Upper lobe of left lung (tissue), 6 donors: ENCODE results near the gene ABCC8. TPM values are rescaled to one million over a fixed set of nuclear protein-coding genes. Genes with fewer than 3 reads are reported as not detected.
A peak's percentile ranks its signal among the peaks of the same experiment; 100 is the strongest.

ENCODE experiments used
- ATAC-seq, 2 donors: fragments of 200-7000 bp; cut with Tn5 transposase; one replicate each; pipeline ENCODE4 v1.9.1; 2022; ENCODE audit warnings: mild to moderate bottlenecking in 2 of 2, moderate library complexity in 2 of 2; ENCODE audit not compliant: low FRiP score in 2 of 2
- DNase-seq, 2 donors: peaks; one replicate each; pipeline ENCODE4 v3.0.0-alpha.2; 2019 to 2020
- H3K27ac ChIP-seq, 4 donors: fragments of 200-600 bp; sonication (generic); one replicate each; pipeline ENCODE4 v1.5.1; 2016 to 2019
- H3K27me3 ChIP-seq, 4 donors: fragments of 200-600 bp; sonication (generic); one replicate each; pipeline ENCODE4 v1.5.1; 2017 to 2019
- H3K36me3 ChIP-seq, 4 donors: fragments of 200-600 bp; sonication (generic); one replicate each; pipeline ENCODE4 v1.5.1; 2016 to 2019
- H3K4me1 ChIP-seq, 4 donors: fragments of 200-600 bp; sonication (generic); one replicate each; pipeline ENCODE4 v1.5.1; 2018 to 2019
- H3K4me3 ChIP-seq, 4 donors: fragments of 200-600 bp; sonication (generic); one replicate each; pipeline ENCODE4 v1.5.1; 2017 to 2019; ENCODE audit warnings: mild to moderate bottlenecking in 2 of 4, moderate library complexity in 1 of 4
- H3K9me3 ChIP-seq, 4 donors: fragments of 200-600 bp; sonication (generic); one replicate each; pipeline ENCODE4 v1.5.1; 2018 to 2019
- EP300 ChIP-seq, 4 donors: sonication (generic); formaldehyde crosslinking; IDR thresholded peaks; one replicate each; pipeline ENCODE4 v1.5.1; 2017; ENCODE audit warnings: antibody characterized with exemption in 4 of 4, control low read depth in 2 of 4
- POLR2A ChIP-seq, 4 donors: fragments of 450-650 bp; IDR thresholded peaks; one replicate each; pipeline ENCODE4 v1.5.1; 2016 to 2017; ENCODE audit warnings: antibody characterized with exemption in 4 of 4, mild to moderate bottlenecking in 2 of 4
- POLR2AphosphoS5 ChIP-seq, 2 donors: sonication (generic); formaldehyde crosslinking; IDR thresholded peaks; one replicate each; pipeline ENCODE4 v1.5.1; 2017; ENCODE audit warnings: antibody characterized with exemption in 2 of 2
- WGBS, 2 donors: methylation state at CpG; one replicate each; pipeline ENCODE4 v1.1.5; 2017 to 2018; 5-methylcytosine and 5-hydroxymethylcytosine counted together
- total RNA-seq, 6 donors: library from RNA; depleted of rRNA in 4 of 6; stranded (reverse); fragments of >200 nt in 4 of 6; gene quantifications; one replicate each; pipeline versions ENCODE4 v1.1.0 to v1.2.1, GENCODE V29; 2016 to 2021
- TF ChIP-seq, protein P1 (sequence below), 6 experiments: fragments of 450-650 bp in 4 of 6; fragments of 200-600 bp in 2 of 6; sonication (generic) in 2 of 6; IDR thresholded peaks; one replicate each; pipeline ENCODE4 v1.5.1; 2016 to 2019; ENCODE audit warnings: antibody characterized with exemption in 6 of 6
- donor health status: DM: no; HTN: no; CAD: no; lungs with moderate emphysema.
- donor health status: DM: no; HTN: yes; CAD: no; lungs with severe emphysema.

ABCC8 gene
- total RNA-seq, 6 donors from 2014 or later: 1.7 to 62.7 (median 12.5) TPM

DNA sequence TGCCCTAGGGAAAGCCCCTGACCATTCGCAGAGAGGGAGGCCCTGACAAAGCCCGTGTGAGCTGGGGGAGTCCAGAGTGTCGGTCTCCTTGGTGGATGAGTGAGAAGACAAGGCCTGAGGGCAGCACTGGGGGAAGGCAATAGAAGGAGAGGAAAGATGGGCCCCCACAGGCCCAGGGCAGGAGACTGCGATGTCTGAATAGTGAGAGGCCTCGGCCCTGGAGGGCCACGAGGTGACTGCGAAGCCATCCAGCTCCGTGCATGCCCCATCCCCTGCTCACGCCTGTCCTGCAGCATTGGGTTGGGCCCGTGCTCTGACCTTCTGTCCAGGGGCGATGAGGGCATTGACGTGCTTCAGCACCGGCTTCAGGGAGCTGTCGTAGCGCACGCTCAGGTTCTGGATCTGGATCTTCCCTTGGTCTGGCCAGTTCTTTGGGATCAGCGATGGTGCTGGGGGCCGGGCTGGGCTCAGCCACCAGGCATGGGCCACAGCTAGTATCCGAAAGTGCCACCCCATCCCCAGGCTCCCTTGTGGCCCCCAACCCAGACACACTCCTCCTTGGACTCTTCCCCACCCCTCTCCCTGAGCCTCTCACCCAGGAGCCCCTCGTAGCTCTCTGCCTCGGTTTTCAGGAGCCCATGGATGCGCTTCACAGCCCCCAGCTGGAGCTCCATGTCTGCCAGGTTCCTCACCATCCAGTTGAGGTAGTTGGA lies 79.9 kb downstream of the ABCC8 start:
- Histone ChIP-seq H3K9me3 (no peaks in the 10 kb centered on the region), H3K4me3 (no peak overlapping the region), H3K4me1 (no peaks in the 10 kb centered on the region), H3K27me3 (no peaks in the 10 kb centered on the region), H3K36me3 (peaks cover 0 to 6% (median 0%) of the 10 kb centered on the region in 4 donors), H3K27ac (no peak overlapping the region)
- ATAC-seq (no peak), DNase-seq (no peak)
- WGBS, 2 donors: 90 to 94% methylated on average over 9 to 22 of the region's 22 CpGs
- TF ChIP-seq POLR2A (IDR thresholded peaks at IDR 0.05) (no peak), EP300 (IDR thresholded peaks at IDR 0.05) (no peak), POLR2AphosphoS5 (IDR thresholded peaks at IDR 0.05) (no peak)
- TF ChIP-seq, protein P1, sequence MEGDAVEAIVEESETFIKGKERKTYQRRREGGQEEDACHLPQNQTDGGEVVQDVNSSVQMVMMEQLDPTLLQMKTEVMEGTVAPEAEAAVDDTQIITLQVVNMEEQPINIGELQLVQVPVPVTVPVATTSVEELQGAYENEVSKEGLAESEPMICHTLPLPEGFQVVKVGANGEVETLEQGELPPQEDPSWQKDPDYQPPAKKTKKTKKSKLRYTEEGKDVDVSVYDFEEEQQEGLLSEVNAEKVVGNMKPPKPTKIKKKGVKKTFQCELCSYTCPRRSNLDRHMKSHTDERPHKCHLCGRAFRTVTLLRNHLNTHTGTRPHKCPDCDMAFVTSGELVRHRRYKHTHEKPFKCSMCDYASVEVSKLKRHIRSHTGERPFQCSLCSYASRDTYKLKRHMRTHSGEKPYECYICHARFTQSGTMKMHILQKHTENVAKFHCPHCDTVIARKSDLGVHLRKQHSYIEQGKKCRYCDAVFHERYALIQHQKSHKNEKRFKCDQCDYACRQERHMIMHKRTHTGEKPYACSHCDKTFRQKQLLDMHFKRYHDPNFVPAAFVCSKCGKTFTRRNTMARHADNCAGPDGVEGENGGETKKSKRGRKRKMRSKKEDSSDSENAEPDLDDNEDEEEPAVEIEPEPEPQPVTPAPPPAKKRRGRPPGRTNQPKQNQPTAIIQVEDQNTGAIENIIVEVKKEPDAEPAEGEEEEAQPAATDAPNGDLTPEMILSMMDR (IDR thresholded peaks at IDR 0.05): no peak

DNA sequence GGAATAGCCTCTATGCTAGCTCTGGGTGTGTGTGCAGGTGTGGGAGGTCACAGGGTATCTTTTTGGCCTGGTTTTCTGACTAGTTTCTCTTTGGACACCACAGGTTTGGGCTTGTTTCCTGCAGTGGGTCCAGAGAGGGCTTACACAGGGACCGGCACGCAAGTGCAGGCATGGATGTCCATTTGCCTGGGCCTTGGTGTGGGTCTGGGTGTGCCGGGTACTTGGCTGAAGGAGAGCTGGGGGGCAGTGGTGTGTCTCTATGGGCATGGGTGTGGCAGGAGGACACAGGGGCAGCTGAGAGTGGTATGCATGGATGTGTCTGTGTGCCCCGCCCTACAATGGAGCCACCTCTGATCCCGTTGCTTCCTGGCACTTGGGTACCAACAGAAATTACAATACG lies 80.7 kb downstream of the ABCC8 start:
- TF ChIP-seq EP300 (IDR thresholded peaks at IDR 0.05): no peak
- TF ChIP-seq POLR2AphosphoS5 (IDR thresholded peaks at IDR 0.05): no peak
- TF ChIP-seq, protein P1 (IDR thresholded peaks at IDR 0.05): no peak
- no peak for TF ChIP-seq POLR2A (IDR thresholded peaks at IDR 0.05)
- DNase-seq (no peak), ATAC-seq (no peak)
- H3K4me3 ChIP-seq: no peak overlapping the region
- H3K36me3 ChIP-seq: peaks cover 0 to 6% (median 0%) of the 10 kb centered on the region in 4 donors
- H3K9me3 ChIP-seq: no peaks in the 10 kb centered on the region
- no peaks in the 10 kb centered on the region for H3K4me1 ChIP-seq
- H3K27me3 ChIP-seq: no peaks in the 10 kb centered on the region
- 78 to 96% methylated on average over 3 to 6 of the region's 6 CpGs for WGBS, 2 donors
- H3K27ac ChIP-seq: no peak overlapping the region

DNA sequence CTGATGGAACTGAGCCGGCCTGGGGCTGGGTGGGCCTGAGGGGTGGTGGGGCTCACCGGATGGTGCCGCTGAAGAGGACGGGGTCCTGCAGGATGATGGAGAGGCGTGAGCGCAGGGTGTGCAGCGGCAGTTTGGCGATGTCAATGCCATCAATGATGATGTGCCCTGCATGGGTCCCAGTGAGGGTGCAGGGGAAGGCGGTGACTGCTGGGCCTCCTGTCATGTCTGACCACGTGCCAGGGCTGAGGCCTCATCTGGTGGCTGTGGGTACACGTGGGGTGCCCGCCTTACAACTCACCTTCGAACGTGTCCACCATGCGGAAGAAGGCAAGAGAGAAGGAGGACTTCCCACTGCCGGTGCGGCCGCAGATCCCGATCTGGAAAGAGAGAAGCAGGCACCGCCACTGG lies 81.1 kb downstream of the ABCC8 start:
- Histone ChIP-seq H3K36me3 (peaks cover 0 to 6% (median 0%) of the 10 kb centered on the region in 4 donors), H3K27ac (no peak overlapping the region), H3K9me3 (no peaks in the 10 kb centered on the region), H3K4me3 (no peak overlapping the region), H3K27me3 (no peaks in the 10 kb centered on the region), H3K4me1 (no peaks in the 10 kb centered on the region)
- ATAC-seq (no peak), DNase-seq (peak in 1 of 2 donors; percentile 54)
- 95 to 96% methylated on average over 20 of the region's 20 CpGs for WGBS, 2 donors
- TF ChIP-seq POLR2A (IDR thresholded peaks at IDR 0.05) (no peak), POLR2AphosphoS5 (IDR thresholded peaks at IDR 0.05) (no peak), EP300 (IDR thresholded peaks at IDR 0.05) (no peak)
- TF ChIP-seq, protein P1 (IDR thresholded peaks at IDR 0.05): no peak

DNA sequence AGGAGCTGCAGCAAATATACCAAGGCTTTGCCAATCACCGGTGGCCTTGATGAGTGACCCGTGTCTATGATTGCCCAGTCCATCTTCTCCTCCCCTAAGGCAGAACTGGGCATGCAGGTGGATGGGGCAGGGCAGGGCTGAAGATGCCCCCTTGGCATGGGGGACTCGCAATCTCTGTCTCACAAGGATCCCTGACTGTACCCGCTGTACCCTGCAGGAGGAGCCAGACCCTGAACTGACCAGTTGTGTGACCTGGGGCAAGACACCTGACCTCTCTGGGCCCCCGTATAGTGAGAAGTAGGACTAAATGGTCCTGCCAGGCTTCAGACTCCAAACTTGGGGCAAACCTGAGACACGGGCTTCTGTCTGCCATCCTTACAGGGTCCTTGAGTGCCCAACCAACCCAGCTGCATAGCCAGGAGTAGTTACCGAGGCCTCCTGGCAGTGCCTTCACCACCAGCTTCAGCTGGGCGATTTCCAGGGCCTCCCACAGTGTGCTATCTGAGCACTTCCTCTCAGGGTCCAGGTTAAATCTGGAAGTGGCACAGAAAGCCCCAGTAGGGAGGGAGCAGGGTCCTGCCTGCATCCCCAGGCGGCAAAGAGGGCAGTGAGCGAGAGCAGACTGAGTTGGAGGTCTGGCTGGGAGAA lies 81.8 kb downstream of the ABCC8 start:
- 93 to 100% methylated on average over 6 to 10 of the region's 10 CpGs for WGBS, 2 donors
- no peaks in the 10 kb centered on the region for H3K27me3 ChIP-seq
- H3K27ac ChIP-seq: no peak overlapping the region
- DNase-seq (no peak), ATAC-seq (no peak)
- no peaks in the 10 kb centered on the region for H3K9me3 ChIP-seq
- no peak overlapping the region for H3K4me3 ChIP-seq
- peaks cover 0 to 2% (median under 1%) of the 10 kb centered on the region in 4 donors for H3K4me1 ChIP-seq
- TF ChIP-seq POLR2A (IDR thresholded peaks at IDR 0.05) (no peak), POLR2AphosphoS5 (IDR thresholded peaks at IDR 0.05) (no peak), EP300 (IDR thresholded peaks at IDR 0.05) (no peak)
- TF ChIP-seq, protein P1 (IDR thresholded peaks at IDR 0.05): no peak
- peaks cover 0 to 6% (median 0%) of the 10 kb centered on the region in 4 donors for H3K36me3 ChIP-seq
